DOHH2 (cell line): ENCODE measurements around the gene LRP2BP.

Source experiments
- H3F3A ChIP-seq: fragments of 200-600 bp; sonication (generic), shearing (Covaris generic); 2 replicates; pipeline ENCODE4 v1.6.0; 2016; ENCODE audit warnings: antibody characterized with exemption, mild to moderate bottlenecking; ENCODE audit not compliant: control insufficient read depth, insufficient read depth
- H3K27ac ChIP-seq: fragments of 200-600 bp; sonication (generic); 2 replicates; pipeline ENCODE4 v1.5.1; 2014; ENCODE audit warnings: low read depth, mild to moderate bottlenecking, low read length, moderate library complexity
- H3K27me3 ChIP-seq: fragments of 200-600 bp; sonication (generic); 2 replicates; pipeline ENCODE4 v1.6.1; 2014; ENCODE audit warnings: mild to moderate bottlenecking, low read length, mixed read lengths; ENCODE audit not compliant: control insufficient read depth
- H3K36me3 ChIP-seq: fragments of 200-600 bp; sonication (generic); 2 replicates; pipeline ENCODE4 v1.6.1; 2014; ENCODE audit warnings: mild to moderate bottlenecking, low read length, moderate library complexity, mixed read lengths; ENCODE audit not compliant: control insufficient read depth
- H3K4me1 ChIP-seq: fragments of 200-600 bp; sonication (generic); 2 replicates; pipeline ENCODE4 v1.6.1; 2014; ENCODE audit warnings: mild to moderate bottlenecking, low read length, mixed read lengths; ENCODE audit not compliant: control insufficient read depth
- H3K4me2 ChIP-seq: fragments of 200-600 bp; sonication (generic); 2 replicates; pipeline ENCODE4 v1.6.0; 2014; ENCODE audit warnings: mild to moderate bottlenecking, low read length, moderate library complexity
- H3K4me3 ChIP-seq: fragments of 200-600 bp; sonication (generic); 2 replicates; pipeline ENCODE4 v1.5.1; 2014; ENCODE audit warnings: mild to moderate bottlenecking, low read length, mixed read lengths
- H3K79me2 ChIP-seq: fragments of 200-600 bp; sonication (generic); 2 replicates; pipeline ENCODE4 v1.6.1; 2014; ENCODE audit warnings: mild to moderate bottlenecking, low read length, mixed read lengths; ENCODE audit not compliant: control insufficient read depth
- H3K9me2 ChIP-seq: fragments of 200-600 bp; sonication (generic); replicated peaks from 2 replicates; pipeline ENCODE4 v1.6.1; 2014; ENCODE audit warnings: mild to moderate bottlenecking, low read length, mixed read lengths; ENCODE audit not compliant: control insufficient read depth
- H3K9me3 ChIP-seq: fragments of 200-600 bp; sonication (generic); 2 replicates; pipeline ENCODE4 v1.6.1; 2014; ENCODE audit warnings: antibody characterized with exemption, low read length, mixed read lengths; ENCODE audit not compliant: control insufficient read depth, insufficient read depth
- H4K20me1 ChIP-seq: fragments of 200-600 bp; sonication (generic); 2 replicates; pipeline ENCODE4 v1.6.0; 2014; ENCODE audit warnings: low read depth, mild to moderate bottlenecking, antibody characterized with exemption, low read length, moderate library complexity; ENCODE audit not compliant: control insufficient read depth, insufficient read depth
- EZH2phosphoT487 ChIP-seq: fragments of 200-600 bp; sonication (generic); IDR thresholded peaks from 2 replicates; pipeline ENCODE4 v1.6.1; 2017; ENCODE audit warnings: borderline replicate concordance, mild to moderate bottlenecking, antibody characterized with exemption, low read length, moderate library complexity, mixed read lengths
- TF ChIP-seq, protein P1 (sequence below): fragments of 200-600 bp; sonication (generic); IDR thresholded peaks from one replicate; pipeline ENCODE4 v1.5.1; 2014; ENCODE audit warnings: antibody characterized with exemption, mild to moderate bottlenecking, low read depth, low read length; ENCODE audit not compliant: poor library complexity, severe bottlenecking

LRP2BP gene

DNA sequence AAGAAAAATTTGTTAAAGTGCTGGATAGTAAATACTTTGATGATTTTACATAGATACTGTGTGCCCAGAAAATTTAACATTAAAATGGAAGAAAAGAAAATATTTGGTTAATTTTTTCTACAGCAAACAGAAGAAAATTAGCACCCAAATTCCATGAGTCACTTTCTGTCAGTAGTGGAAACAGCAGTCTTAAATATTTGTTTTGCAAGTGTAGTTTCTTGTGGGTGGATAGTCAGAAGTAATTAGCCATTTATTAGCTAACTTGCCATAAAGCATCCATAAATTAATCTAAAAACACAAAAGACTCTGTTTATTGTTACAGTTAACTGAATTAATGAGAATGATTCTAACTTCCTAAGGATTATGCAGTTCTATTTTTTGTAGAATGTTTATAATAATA lies 39.7 kb upstream of the LRP2BP start:
- Histone ChIP-seq H3K4me2 (no peak overlapping the region), H3K4me3 (no peak overlapping the region), H3K9me2 (no peaks in the 10 kb centered on the region), H3K36me3 (no peaks in the 10 kb centered on the region), H3F3A (no peaks in the 10 kb centered on the region), H4K20me1 (no peaks in the 10 kb centered on the region), H3K4me1 (no peaks in the 10 kb centered on the region), H3K9me3 (no peaks in the 10 kb centered on the region), H3K79me2 (no peaks in the 10 kb centered on the region), H3K27me3 (peaks cover 17% of the 10 kb centered on the region), H3K27ac (no peak overlapping the region)
- TF ChIP-seq, protein P1, sequence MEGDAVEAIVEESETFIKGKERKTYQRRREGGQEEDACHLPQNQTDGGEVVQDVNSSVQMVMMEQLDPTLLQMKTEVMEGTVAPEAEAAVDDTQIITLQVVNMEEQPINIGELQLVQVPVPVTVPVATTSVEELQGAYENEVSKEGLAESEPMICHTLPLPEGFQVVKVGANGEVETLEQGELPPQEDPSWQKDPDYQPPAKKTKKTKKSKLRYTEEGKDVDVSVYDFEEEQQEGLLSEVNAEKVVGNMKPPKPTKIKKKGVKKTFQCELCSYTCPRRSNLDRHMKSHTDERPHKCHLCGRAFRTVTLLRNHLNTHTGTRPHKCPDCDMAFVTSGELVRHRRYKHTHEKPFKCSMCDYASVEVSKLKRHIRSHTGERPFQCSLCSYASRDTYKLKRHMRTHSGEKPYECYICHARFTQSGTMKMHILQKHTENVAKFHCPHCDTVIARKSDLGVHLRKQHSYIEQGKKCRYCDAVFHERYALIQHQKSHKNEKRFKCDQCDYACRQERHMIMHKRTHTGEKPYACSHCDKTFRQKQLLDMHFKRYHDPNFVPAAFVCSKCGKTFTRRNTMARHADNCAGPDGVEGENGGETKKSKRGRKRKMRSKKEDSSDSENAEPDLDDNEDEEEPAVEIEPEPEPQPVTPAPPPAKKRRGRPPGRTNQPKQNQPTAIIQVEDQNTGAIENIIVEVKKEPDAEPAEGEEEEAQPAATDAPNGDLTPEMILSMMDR = no peak
- no peak for TF ChIP-seq EZH2phosphoT487

DNA sequence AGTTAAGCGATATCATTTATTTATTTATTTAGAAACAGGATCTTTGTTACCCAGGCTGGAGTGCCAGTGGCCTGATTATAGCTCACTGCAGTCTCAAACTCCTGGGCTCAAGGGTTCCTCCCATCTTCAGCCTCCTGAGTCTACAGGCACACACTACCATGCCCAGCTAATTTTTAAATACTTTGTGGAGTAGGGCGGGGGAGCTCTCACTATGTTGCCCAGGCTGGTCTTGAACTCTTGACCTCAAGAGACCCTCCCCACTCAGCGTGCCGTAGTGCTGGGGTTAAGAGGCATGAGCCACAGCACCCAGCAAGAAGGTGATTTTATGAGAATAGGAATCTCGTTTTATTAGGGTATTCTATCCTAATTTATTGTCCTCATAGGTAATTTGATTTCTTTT lies 33.9 kb upstream of the LRP2BP start:
- H3K27ac ChIP-seq = no peak overlapping the region
- no peaks in the 10 kb centered on the region for H3K9me2 ChIP-seq
- H3F3A ChIP-seq = no peaks in the 10 kb centered on the region
- H3K4me3 ChIP-seq = no peak overlapping the region
- H4K20me1 ChIP-seq = no peaks in the 10 kb centered on the region
- no peak for TF ChIP-seq EZH2phosphoT487
- TF ChIP-seq, protein P1 = no peak
- peaks cover 11% of the 10 kb centered on the region for H3K4me1 ChIP-seq
- H3K27me3 ChIP-seq = peaks cover 5% of the 10 kb centered on the region; the same call in 1 of the 2 replicates
- H3K9me3 ChIP-seq = no peaks in the 10 kb centered on the region
- peaks cover 4% of the 10 kb centered on the region; the same call in 1 of the 2 replicates for H3K36me3 ChIP-seq
- no peak overlapping the region for H3K4me2 ChIP-seq
- peaks cover 10% of the 10 kb centered on the region for H3K79me2 ChIP-seq

GRCh38 chr4:185426960-185427688 lies 31.4 kb upstream of the LRP2BP start:
- Histone ChIP-seq H3F3A (no peaks in the 10 kb centered on the region), H4K20me1 (no peaks in the 10 kb centered on the region), H3K27ac (no peak overlapping the region), H3K4me2 (no peak overlapping the region), H3K36me3 (peaks cover 5% of the 10 kb centered on the region; the same call in 1 of the 2 replicates), H3K9me3 (no peaks in the 10 kb centered on the region), H3K9me2 (no peaks in the 10 kb centered on the region), H3K79me2 (peaks cover 18% of the 10 kb centered on the region), H3K4me3 (no peak overlapping the region), H3K27me3 (peaks cover 5% of the 10 kb centered on the region; the same call in 1 of the 2 replicates), H3K4me1 (peaks cover 20% of the 10 kb centered on the region)
- no peak for TF ChIP-seq EZH2phosphoT487
- TF ChIP-seq, protein P1 = no peak
